GM19099 (cell line): Measurements from ENCODE around the gene TMED1.
A peak's percentile ranks its signal among the peaks of the same experiment; 100 is the strongest.

ENCODE experiments used
- POLR2A ChIP-seq: IDR thresholded peaks from 3 replicates; pipeline ENCODE4 v1.6.1; 2011; ENCODE audit warnings: low read depth; ENCODE audit not compliant: insufficient read length; ENCODE audit errors: extremely low read depth

TMED1 gene

GRCh38 chr19:10835754-10836478, at the start of gene TMED1:
TMED1 (minus strand) TSS chr19:10836212; CDS start chr19:10836191, 21 bp downstream.
- TF ChIP-seq POLR2A: peak; percentile 57

GRCh38 chr19:10885201-10886169, 49.5 kb upstream of the TMED1 start:
- no peak for TF ChIP-seq POLR2A

GRCh38 chr19:10884274-10884673, 48.3 kb upstream of the TMED1 start:
- TF ChIP-seq POLR2A: no peak

GRCh38 chr19:10882108-10882457, 46.1 kb upstream of the TMED1 start:
- no peak for TF ChIP-seq POLR2A

GRCh38 chr19:10881403-10882107, 45.5 kb upstream of the TMED1 start:
- TF ChIP-seq POLR2A: no peak

GRCh38 chr19:10878253-10878652, 42.2 kb upstream of the TMED1 start:
- no peak for TF ChIP-seq POLR2A

- peak; percentile 40 for TF ChIP-seq POLR2A
Measured at GRCh38 chr19:10876459-10877240, 40.6 kb upstream of the TMED1 start.

- no peak for TF ChIP-seq POLR2A
Measured at GRCh38 chr19:10874024-10874423, 38.0 kb upstream of the TMED1 start.

- no peak for TF ChIP-seq POLR2A
Measured at GRCh38 chr19:10872546-10873107, 36.6 kb upstream of the TMED1 start.

GRCh38 chr19:10871711-10872545, 35.9 kb upstream of the TMED1 start:
- TF ChIP-seq POLR2A: no peak

GRCh38 chr19:10870955-10871603, 35.1 kb upstream of the TMED1 start, which contains the start of gene CARM1:
CARM1 (plus strand) TSS chr19:10871553; CDS start chr19:10871703, 150 bp downstream.
- peak; percentile 4 for TF ChIP-seq POLR2A

- TF ChIP-seq POLR2A: peak; percentile 34
Measured at GRCh38 chr19:10870501-10870954, 34.5 kb upstream of the TMED1 start.
